Stimulated activated CD8-positive, alpha-beta memory T cell treated with anti-CD3 and anti-CD28 coated beads, Interleukin-15, amount 100 ng/mL, for 48 hours (primary cell): ENCODE measurements around the gene PTGIR.
"Not testable (repeated sequence)": the region's sequence is repeated elsewhere in the genome, so short reads cannot be mapped to it uniquely, and the experiment has no call there.

ENCODE experiments used
- DNase-seq, 2 donors: peaks; one replicate each; pipeline ENCODE4 v3.0.0-alpha.2; 2020; ENCODE audit warnings: low read depth in 2 of 2

PTGIR gene

DNA sequence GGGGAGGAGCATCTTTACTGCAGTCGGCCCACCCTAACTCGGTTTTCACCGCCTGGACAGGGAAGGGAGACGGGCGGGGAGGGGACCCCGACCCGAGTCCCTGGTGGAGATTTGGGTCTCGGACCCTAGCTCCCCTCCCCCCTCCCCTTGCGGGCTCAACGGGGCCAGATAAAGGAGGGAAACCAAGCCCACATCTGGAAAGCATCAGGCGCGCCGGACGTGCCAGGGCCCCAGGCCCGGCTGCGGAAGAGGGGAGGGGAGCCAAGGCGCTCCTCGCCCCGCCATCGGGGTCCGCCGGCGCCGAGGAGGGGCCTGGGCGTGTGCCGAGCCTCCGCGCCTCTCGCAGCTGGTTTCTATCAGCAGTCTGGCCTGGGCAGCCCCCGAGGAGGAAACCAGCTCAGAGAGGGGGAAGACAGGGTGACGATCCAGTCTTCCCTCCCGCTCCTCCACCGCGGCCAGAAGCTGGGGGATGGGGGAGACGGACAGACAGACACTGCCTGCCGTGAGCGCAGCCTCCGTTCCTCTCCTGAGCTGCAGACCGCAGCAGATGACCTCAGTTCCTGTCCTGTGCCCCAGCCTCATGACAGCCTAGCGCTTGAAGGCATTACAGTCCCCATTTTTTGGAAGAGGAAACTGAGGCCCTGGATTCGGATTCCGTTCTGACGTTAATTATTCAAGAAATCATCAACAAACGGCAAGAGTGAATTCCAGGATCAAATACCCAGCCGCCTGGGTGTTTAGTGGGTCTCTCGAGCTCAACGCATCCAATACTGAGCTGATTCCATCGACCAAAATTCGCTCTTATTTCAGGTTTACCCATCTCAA is 14.7 kb upstream of the PTGIR start:
- no peak for DNase-seq

DNA sequence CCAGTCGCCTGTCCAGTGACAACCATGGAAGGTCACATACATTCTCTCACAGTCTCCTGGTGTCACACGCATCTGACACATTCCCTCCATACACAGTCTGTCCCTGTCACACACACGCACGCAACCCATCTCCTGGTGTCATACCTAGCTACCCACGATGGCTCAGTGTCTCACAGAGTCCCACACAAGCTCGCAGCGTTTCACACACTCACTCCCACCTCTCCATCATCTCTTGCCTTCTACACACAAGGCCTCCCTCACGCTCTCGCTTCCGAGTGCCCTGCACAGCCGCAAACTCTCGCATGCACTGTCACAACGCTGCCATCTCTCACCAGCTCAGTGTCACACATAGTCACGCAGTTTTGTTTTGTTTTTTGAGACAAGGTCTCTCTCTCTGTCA is 12.3 kb upstream of the PTGIR start:
- no peak for DNase-seq

DNA sequence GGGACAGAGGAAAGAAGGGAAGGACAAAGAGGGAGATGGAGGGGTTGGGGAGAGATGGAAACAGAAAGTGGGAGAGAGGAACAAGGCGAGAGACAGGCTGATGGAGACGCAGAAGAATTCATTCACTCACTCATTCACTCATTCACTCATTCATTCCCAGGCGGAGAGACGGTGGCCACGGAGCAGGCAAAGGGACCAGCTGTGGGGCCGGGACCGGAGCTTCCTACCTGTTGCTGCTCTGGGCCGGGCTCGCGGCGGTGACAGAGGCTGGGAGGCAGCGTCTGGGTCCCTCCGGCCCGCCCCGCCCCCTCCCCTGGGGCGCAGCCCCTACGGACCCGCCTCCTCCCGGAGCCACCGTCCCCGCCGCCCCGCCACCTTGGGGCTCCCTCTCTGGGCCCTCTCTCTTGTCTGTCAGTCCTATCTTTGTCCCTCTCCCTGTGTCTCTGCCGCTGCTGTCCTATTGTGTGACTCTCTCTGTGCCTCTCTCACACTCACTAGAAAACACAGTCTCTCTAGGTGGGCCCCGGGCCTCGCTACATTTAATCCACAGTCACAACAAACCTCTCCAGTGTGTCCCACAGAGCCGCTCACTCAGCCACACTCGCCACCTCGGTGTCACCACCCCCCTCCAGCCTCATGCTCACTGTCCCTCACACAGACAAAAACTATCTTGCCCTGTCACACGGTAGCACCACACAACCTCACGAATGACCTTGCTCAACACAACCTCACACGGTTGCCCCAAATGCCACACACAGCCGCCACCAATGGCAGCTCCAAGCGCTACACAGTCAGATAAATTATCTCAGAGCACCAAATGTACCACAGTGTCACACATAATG is 11.3 kb upstream of the PTGIR start, which contains the start of gene GNG8:
TSS of gene GNG8 (minus strand) at position 283 of the 842 bp plus-strand sequence. CDS start 1,520 bp downstream, outside the sequence.
- no peak for DNase-seq

DNA sequence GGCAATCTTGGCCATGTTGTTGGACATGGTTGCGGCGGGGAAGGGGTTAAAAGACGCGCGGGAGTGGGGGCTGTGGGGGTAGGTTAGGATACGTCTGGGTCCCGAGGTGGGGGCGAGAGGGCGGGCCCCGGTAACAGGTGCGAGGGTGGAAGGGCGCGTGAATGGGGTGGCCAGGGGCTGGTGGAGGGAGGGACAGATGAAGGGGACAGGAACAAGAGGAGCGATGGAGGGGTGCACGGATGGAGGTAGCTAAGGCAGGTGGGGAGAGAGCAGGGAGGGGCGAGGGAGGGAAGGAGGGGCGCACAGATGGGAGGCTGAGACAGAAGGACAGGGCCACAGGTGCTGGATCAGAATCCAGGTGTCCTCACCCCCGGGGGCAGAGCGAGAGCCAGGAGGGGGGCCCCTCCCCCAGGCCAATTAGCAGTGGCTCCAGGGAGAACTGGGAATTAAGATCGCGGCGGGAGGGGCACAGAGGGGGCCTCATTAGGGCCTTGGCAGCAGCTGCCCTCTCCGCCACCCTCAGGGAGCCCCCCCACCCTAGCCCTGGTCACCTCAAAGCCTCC is 9.8 kb upstream of the PTGIR start:
- no peak for DNase-seq

DNA sequence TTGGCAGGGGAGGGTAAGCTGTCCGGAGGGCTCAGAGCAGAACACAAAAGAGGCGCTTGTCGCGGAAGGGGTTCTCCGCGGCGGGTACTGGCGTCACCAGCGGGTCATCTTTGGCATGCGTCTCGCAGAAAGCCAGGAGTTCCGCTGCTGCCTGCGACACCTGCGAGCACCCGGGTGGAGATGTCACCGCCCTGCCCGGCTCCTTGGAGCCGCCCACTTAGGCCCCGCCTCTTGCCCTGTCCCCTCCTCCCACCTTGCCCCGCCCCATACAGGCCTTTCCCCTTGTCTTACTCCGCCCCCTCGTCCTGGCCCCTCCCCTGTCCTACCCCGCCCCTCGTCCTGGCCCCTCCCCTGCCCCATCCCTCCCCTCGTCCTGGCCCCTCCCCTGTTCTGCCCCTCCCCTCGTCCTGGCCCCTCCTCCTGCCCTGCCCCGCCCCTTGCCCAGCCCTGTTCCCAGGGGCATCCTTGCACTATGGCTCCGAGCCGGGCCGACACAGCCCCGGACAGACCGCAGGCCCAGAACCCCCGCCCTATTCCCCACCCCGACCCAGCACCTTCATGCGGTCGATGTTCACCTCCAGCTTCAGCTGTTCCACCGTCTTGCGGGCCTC is 9.3 kb upstream of the PTGIR start:
- DNase-seq: peak; percentile 91 to 92

DNA sequence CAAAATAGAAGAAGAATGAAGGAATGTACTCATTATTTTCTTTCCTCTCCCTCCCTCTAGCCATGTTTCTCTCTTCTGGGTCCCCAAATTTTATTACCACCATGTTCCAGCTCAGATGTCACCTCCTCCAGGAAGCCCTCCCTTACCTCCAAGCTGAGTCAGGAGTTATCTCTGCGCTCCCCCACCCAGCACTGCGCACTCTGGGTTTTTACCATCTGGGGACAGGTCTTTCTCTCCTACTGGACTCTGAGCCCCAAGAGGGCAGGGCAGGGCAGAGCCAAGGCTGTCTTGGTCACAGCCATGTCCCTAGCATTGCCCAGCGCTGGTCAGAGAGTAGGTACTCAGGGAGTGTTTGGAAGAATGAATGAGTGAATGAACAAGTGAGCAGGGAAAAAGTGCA is 8.2 kb upstream of the PTGIR start:
- no peak for DNase-seq

DNA sequence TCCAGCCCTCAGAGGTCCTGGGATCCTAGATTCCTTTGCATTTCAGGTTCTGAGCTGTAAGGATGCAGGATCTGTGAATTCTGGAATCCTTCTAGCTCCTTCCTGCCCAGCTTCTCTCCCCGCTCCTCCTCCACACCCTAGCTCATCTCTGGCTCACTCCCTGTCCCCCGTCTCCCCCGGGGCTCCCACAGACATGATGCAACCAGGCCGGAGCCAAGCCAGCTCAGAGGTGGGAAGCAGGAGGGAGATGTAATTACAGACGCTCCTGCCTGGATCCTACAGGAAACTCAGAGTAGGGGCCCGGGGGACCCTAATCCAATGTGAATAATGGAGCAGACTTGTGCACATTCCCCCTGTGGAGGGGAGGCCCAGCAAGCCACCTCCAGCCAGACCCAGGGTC is 6.6 kb upstream of the PTGIR start:
- DNase-seq: no peak

DNA sequence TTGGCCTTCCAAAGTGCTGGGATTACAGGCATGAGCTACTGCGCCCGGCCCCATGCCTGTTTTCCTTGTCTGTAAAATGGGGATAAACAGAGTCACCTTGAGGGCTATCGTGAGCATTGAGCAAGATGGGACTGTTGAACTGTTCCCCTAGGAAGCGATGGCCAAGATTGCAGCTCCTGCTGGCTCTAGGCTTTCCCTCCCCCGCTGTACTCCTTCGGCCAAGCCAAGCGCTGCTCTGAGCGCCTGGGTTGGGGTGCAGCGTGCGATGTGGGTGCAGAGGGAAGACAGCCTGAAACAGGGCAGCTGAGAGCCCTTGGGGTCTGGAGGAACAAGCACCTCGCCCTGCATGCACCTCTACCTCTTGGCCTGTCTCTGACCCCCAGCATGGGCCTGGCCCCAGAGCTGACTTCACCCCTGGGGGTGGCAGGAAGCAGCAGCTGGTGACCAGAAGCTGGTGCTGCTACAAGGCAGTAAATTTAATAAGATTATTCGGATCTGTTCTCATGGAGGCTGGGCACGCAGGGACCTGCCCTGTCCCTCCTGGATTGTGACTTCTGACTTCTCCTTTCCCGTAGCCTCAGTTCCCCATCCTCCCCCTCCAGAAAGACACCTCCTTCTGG is 5.8 kb upstream of the PTGIR start:
- no peak for DNase-seq

DNA sequence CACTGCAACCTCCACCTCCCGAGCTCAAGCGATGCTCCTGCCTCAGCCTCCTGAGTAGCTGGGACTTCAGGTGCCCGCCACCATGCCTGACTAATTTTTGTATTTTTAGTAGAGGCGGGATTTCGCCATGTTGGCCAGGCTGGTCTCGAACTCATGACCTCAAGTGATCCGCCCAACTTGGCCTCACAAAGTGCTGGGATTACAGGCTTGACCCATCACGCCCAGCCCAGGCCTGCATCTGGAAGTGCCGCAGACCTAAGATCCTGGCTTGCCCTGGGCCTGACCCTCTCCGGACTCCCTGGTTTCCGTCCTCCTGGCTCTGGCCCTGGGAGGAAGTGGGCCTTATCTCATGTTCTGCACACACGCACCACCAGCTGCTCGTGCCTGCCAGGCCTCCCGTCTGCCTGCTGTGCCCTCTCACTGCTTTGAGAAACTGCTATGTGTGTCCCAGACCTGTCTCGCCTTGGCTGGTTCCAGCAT is 4.7 kb upstream of the PTGIR start:
- DNase-seq: no peak

DNA sequence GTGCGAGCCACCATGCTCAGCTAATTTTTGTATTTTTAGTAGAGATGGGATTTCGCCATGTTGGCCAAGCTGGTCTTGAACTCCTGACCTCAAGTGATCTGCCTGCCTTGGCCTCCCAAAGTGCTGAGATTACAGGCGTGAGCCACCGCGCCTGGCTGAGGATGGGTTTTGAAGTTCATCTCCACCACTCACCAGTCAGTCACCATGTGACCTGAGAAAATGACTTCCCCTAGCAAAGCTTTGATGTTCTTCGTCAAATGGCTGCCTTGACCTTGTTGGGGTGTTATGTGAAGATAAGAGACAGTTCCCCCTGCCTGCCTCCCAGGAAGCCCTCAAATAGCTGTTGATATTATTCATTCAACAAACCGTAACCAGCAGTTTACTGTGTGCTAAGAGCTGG is 4.1 kb upstream of the PTGIR start:
- not testable (repeated sequence) for DNase-seq

DNA sequence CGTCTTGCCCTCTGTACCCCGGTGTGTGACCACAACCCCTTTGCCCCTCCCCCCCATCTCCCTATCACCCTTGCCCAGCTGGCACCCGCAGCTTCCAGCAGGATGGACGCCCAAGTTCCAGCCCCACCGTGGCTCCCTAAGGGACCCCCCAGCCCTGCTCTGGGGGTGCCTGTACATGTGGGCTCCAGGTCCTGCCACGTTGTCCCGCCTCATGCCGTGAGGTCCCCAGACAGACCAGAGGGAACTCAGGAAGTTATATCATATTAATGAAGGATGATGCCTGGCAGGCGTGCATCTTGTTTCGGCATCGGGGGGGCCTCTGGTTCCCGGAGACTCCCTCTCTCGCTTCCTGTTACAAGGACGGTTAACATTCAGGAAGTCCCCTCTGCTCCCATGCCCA is 1.6 kb upstream of the PTGIR start:
- DNase-seq: no peak

DNA sequence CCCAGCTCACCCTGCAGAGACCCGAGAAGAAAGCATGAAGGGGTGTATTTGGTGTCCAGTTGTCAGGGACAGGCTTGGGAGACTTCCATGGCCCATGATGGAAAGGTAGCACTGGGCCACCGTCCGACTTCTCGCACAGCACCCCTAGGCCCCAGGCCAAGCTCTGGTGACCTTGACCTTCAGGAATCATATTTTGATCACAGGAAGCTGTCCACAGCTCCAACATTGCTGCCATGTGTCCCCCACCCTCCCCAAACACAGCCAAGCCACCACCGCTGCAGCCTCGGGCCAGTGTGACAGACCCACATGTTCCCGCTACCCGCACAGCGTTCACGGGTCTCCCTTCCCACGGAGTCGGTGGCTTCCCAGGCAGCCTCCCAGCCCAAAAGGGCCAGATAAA is 842 bp upstream of the PTGIR start:
- DNase-seq: no peak

DNA sequence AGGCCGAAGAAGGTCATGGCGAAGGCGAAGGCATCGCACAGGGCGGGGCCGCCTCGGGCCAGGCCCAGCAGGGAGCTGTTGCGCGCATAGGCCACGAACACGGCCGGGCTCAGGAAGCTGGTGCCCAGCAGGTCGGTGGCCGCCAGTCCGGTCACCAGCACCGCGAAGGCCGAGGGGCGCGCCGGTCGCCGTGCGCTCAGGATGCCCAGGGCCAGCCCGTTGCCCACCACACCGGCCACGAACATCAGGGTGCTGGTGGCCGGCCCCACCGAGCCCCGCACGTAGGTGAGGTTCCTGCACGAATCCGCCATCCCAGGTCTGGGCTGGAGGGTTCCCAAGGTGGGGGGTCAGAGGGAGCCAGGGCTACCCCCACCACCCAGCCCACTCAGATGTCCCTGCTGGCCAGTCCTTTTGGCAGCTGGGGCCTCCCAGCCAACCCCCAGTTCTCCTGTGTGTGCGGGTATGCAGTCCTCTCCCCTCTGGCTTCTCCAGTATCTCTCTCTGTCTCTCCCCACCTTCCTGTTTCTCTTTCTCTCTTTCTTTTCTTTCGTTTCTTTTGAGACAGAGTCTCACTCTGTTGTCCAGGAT is 880 bp downstream of the PTGIR start:
- no peak for DNase-seq

DNA sequence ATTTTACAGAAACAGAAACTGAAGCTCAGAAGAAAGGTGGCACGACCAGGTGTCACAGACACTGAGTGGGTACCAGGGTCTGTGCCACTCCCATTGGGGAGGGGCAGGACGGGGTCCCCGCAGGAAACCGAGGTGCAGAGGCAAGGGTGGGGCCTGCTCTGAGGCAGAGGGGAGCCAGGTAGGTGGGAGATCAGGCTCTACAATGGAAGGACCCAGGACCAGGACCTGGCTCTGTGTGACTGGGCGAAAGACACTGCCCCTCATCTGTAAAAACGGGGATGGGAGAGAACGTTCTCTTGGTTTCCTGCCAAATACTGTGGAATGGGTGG is 2.8 kb downstream of the PTGIR start:
- no peak for DNase-seq

DNA sequence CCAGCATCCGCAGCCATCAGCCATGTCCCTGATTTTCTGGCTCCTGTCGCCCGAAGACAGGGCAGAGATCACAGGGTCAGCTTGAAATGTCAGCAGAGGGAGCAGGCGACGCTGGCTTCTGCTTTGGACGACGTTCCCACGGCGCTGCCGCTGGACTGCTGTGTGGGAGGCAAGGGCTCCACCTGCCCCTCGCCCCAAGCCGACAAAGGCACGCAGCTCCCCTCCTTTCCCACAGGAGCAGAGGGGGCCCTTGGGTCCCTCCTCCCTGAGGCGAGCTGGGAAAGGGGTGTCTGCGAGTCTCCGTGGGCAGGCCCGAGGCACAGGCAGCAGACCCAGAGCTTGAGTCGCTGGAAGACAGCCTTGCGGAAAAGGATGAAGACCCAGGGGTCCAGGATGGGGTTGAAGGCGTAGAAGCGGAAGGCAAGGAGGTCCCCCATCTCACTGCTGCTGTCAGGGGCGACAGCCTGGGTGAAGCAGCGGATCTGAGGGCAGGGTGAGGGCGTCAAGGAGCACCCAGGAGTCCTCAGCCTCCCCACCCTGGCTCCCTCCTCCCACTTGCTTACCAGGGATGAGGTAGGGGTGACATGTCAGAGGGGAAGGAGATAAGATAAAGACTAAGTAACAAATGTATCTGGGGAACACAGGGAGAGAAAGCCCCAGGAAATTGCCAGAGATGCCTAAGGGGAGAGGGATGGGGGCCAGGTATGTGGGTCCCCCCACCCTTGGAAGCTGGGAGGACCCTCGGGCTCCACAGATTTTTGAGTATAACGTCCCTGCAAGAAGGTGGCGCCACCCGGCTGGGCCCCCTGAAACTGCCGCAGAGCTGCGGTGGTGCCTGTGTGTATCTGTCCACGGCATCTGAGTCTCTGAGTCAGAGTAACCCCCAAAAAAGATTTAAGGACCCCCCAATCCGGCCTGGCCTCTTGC is 3.4 kb downstream of the PTGIR start:
- DNase-seq: no peak

DNA sequence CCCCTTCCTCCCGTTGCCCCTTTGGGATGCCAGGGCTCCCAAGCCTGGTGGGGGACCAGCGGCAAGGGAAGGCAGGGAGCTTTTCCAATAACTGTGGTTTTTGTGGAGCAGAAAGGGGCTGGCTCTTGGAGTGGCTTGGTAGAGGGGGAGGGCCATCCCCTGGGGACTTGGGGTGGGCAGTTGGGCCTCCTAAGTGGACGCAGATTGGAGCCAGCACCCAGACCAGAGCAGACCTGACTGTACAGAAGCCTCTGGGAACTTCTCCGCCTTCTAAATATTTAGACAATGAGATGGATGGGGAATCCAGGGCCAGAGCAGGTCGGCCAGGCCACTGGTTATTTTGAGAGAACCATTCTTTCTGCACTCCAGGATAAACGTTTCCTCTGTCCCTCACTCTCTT is 4.2 kb downstream of the PTGIR start:
- DNase-seq: no peak

DNA sequence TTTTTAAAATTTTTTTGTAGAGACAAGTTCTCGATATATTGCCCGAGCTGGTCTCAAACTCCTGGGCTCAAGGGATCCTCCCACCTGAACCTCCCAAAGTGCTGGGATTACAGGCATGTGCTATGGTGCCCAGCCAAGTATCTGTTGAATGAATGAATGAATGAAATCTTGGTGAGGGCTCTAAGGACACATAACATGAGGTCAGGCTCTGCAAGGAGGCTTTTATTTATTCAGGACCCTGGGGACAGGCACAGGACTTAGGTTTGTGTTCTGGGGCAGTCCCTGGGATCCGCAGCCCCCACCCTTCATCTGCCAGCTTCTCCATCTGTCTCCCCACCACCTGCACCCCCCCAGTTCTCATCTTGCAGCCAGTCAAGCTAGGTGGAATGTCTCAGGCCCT is 4.6 kb downstream of the PTGIR start:
- DNase-seq: no peak

DNA sequence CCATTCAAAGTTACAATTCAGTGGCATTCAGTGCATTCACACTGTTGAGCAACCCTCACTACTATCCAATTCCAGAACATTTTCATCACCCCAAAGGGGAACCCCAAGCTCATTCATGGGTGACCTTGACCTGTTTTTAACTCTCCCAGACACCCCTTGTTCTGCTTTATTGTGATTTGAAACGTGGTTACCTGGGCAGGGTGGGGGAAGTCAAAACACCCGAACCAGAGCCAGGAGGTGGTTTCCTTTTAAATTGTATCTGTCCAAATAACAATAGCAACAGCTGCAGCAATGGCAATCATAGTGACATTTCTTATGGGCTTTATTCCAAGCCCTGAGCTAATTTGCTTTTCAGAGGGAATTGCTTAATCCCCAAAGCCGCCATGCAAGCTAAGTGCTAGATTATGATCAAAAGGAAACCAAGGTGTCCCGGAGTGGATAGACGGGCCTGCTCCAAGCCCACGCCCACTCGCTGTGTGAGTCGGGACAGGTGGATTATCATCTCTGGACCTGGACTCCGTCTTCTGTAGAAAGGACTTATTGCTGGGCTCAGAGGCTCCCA is 6.1 kb downstream of the PTGIR start:
- DNase-seq: no peak

DNA sequence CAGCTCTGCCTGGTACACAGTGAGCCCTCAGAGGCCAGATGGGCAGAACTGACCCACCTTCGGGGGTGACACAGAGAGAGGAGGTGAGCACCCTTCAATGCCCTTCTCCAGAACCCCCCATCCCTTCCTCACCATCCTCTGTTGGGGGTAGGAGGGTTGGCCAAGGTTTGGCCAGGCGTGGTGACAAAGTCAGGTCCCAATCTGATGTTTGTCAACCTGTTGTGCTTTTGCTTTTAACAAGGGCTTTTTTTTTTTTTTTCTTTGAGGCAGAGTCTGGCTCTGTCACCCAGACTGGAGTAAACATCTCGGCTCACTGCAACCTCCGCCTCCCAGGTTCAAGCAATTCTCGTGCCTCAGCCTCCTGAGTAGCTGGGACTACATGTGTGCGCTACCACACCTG is 7.3 kb downstream of the PTGIR start:
- no peak for DNase-seq
